Suppressor macrophage treated with lipopolysaccharide for 1 hour (primary cell): ENCODE results near the gene C17orf58.
"Not testable (repeated sequence)": the region's sequence is repeated elsewhere in the genome, so short reads cannot be mapped to it uniquely, and the experiment has no call there.

Experiments
- DNase-seq, 3 donors: peaks; one replicate each; pipeline ENCODE4 v3.0.0-alpha.2; 2020 to 2022

C17orf58 gene

GRCh38 chr17:67999291-67999911, 3.1 kb upstream of the C17orf58 start:
- no peak for DNase-seq

DNA sequence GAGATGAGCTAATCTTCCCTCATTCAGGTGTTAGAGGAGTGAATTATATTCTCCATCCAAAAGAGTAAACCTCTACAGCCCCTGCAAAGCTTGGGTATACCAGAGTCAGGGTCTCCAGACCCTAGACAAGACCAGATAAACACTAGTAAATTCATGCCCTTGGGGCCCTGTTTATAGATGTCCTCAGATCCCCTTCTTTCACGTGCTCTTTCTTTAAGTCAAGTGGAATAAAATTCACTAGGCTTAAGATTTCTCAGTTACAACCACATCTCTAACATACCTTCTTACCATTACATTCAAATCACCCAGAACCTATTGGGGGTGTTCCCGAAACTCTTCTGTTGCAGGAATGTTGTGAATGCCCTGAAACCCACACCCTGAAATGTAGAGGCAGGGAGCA, 2.2 kb upstream of the C17orf58 start:
- DNase-seq, result no peak

GRCh38 chr17:67995570-67996263, 552 bp downstream of the C17orf58 start:
- DNase-seq, result peak in 2 of 3 donors; percentile 18 to 52

DNA sequence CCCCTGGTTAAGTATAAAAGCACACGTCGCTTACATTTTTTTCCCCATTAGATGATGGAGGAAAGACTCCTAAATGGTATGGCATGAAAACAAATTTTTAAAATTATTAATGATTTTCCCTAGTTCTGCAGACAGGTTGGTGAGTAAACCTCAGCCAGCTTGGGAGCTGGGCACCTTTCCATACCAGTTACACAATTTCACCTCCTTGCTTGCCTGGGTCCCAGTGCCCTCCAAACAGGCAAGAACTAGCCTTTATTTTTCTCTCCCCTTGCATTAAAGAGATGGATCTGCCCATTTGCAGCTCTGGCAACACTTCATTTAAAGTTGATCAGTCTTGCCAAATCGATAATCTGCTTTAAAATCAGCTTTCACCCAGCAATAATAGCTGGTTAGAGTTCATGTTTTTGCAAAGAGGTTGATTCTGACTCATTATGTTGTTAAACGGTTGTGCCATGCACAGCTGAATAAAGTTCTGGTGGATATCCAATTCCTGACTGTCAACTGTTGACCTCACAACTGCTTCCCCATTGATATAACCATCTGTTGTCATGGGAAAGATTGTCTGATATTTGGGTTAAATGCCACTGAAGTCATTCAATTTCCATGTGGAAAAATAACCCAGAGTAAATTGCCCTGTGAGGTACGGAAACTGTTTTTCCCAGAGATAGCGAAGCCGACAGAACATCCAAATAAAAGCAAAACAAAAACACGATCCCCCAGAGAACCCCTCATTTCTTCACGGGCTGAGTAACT, 1.3 kb downstream of the C17orf58 start:
- peak; percentile 65 to 89 (median 67) for DNase-seq

DNA sequence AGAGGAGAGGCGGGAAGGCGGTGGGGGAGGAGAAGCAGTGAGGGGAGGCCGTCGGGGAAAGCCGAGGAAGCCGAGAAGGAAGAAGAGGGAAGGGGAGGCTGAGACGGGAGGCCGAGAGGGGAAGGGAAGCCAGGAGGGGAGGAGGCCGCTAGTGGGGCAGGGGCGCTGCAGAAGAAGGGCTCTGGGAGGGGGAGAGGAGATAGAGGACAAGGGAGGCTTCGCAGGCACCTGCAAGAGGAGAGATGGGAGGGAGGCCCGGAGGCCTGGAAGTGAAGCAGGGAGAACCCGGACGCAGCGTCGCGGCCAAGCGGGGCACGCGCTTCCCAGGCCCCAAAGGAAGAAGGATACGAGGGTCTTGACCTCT, 2.3 kb downstream of the C17orf58 start:
- DNase-seq, result no peak

GRCh38 chr17:67993153-67993997, 2.9 kb downstream of the C17orf58 start:
- peak; percentile 92 to 99 (median 96) for DNase-seq

DNA sequence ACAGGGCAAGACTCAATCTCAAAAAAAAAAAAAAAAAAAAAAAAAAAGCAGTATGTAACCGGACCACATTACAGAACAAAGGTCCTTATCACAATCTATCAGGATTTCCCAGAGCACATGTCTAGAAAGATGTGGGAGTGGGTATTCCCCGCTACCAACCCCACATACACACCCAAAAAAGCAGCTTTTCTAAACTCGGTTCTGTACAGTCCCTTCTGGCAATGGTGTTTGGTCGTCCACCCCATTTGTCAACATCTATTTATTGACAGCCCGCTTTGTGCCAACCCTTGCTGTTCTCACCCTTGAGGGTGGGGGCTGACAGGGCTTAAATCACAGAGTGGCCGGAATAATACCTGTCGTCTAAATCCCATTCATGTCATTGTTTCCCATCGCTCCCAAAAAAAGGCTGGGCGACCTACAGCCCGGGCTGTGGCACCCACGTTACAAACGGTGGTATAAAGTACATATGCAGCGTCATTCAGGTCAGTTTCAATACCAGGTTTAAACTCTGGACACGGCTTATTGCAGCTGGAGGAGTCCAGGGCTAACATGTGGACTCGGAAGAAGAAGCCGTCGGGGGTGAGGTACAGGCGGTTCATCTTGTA, 3.6 kb downstream of the C17orf58 start:
- peak; percentile 78 to 87 (median 80) for DNase-seq

DNA sequence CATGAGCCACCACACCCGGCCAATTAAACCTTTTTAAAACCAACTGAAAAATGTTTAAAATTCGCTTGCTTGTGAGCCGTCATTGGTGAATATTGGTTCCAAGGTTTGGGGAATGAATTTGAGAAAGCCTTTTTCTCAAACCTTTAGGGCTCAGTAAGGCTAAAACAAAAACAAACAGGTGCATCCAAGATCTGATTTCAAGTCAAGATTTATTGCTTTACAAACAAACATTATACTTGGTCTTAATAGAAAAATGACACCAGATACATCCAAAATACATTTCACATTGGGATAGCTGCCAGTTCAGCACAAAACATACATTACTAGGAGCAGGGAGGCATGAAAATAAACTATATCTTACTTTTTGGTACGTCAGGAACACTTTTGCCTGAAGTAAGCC, 5.4 kb downstream of the C17orf58 start:
- no peak for DNase-seq

DNA sequence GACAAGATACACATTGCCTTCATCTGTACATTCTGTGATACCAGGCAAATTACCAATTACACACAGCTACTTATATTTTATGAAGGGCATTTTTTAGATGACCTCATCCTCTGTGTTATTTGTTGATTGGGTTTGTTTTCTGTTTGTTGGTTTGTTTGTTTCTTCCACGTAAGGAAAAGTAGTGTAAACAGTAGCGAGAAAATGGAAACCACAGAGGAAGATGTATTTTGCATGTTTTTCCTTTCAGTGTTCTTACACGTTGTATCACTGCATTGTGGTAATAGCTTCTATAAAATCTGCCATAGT, 12.9 kb downstream of the C17orf58 start:
- DNase-seq, result no peak

DNA sequence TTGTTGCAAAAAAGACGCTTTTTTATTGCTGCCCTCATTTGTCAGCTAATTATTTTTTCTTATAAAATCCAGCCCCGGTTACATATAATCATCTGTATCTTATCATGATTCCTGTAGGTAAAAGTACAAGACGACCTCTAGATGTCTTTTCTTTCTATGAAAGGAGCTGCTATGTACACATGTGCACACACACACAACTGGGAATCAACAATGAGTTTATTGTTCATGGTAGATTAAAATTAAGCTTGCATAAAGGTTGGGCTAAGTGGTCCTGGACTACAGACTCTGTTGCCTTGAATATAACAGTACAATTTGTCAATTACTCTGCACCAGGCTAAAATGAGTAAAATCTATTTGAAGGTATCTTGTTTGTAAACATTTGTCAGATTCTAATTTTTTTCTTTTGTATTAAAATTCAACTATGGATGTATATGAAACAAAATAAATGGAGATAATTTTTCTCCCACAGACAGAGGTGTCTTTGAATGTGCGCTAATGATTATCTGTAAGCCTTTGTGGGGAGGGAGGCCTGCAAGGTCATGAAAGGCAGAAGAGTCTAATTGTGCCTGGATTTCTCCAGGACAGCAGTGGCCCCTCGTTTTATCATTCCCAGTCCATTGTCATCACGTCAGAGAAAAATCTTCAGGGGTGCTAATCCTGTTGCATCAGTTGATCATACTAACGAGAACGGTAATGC, 13.4 kb downstream of the C17orf58 start:
- no peak for DNase-seq

- no peak for DNase-seq
Observed at GRCh38 chr17:67982034-67982640, 14.1 kb downstream of the C17orf58 start.

DNA sequence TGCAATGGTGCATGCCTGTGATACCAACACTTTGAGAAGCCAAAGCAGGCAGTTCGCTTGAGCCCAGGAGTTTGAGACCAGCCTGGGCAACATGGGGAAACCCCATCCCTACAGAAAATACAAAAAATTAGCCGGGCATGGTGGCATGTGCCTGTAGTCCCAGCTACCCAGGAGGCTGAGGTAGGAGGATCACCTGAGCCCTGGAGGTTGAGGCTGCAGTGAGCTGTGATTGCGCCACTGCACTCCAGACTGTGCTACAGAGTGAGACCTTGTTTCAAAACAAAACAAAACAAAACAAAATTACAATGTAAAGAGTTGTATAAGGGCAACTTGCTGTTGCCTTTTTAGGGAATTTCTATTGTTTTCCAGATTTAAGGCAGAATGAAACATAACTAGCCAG, 15.4 kb downstream of the C17orf58 start:
- not testable (repeated sequence) for DNase-seq

DNA sequence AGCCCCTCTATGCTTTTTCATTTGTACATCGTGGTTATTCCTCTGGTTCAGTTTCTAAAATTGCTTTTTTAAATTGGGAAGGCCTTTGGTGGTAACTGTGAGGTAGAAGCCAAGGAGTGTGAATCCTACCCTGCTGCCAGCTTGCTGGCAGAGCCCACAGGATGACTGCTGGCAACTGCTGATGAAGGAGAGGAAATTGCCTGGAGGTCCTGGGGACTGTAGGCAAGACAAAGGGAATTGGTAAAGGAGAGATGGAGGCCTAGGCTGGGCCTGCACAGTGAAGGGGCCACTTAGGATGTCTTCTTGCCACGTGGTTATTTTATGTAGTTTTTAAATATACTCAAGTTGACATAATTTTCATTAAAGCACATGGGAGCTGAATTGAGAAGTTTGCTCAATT, 15.8 kb downstream of the C17orf58 start:
- DNase-seq, result no peak

- not testable (repeated sequence) for DNase-seq
Observed at GRCh38 chr17:67976306-67976705, 20.0 kb downstream of the C17orf58 start.

DNA sequence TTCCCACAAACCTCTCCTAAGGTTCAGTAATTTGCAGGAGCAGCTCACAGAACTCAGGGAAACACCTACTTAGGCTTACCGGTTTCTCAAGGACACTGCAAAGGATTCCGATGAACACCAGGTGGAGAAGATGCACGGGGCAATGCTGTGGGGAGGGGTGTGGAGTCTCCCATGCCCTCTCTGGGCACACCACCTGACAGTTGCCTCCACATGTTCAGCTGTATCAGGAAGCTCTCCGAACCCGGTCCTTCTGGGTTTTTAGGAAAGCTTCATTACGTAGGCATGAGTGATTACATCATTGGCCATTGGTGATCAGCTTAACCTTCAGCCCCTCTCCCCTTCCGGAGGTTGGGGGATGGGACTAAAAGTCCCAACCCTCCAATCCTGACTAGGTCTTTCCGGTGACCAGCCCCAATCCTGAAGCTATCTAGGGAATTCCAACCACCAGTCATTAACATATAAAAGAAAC, 21.6 kb downstream of the C17orf58 start:
- no peak for DNase-seq

- DNase-seq, result no peak
Observed at GRCh38 chr17:67974185-67974584, 22.1 kb downstream of the C17orf58 start.

DNA sequence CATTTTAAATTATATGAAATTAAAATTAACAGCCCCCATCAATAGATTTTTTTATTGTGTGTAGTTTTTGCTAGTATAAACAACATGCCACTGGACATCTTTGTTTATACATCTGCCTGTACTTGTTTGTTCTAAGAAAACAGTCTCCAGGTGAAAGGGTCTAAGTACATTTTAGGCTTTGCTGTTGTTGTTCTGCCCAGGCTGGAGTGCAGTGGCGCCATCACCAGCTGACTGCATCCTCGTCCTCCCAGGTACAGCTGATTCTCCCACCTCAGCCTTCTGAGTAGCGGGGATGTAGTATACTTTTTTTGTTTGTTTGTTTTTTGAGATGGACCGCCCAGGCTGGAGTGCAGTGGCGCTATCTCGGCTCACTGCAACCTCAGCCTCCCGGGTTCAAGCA, 25.5 kb downstream of the C17orf58 start:
- no peak for DNase-seq

GRCh38 chr17:67963145-67963572, 33.1 kb downstream of the C17orf58 start:
- DNase-seq, result peak; percentile 76 to 79 (median 76)

DNA sequence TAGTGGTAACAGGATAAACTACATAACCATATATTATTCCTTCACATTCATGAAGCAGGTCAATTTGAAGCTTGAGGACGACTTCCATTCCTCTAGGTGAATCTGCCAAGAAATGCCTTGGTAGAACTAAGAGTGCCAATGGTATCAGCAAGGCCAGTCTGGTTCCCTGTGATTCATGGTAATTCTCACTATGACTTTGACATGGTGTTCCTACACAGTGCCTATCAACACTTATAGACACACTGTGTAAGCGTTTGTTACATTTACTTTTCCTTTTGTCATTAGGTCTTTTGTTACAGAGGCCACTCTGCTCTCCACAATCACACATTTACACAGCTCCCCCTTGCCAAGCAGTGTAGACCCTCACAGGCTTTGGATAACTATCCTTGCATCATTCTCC, 34.1 kb downstream of the C17orf58 start:
- not testable (repeated sequence) for DNase-seq

DNA sequence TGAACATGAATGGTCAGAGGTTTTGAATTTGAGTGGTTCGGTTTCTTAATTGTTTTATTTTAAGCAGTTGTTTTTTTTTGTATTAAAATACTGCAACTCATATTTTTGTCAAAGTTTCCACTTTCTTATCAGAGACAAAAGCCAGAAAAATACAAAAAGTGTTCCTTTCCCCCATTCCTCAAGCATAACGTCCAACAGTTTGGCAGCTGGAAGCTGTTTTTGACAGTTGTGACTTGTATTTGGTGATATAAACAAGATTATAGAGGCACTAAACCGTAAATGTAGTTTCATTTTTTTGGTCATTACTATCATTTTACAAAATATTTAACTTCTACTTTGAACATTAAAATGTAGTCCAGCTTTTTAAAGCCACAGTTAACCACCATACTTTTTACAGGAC, 36.0 kb downstream of the C17orf58 start:
- DNase-seq, result not testable (repeated sequence)

DNA sequence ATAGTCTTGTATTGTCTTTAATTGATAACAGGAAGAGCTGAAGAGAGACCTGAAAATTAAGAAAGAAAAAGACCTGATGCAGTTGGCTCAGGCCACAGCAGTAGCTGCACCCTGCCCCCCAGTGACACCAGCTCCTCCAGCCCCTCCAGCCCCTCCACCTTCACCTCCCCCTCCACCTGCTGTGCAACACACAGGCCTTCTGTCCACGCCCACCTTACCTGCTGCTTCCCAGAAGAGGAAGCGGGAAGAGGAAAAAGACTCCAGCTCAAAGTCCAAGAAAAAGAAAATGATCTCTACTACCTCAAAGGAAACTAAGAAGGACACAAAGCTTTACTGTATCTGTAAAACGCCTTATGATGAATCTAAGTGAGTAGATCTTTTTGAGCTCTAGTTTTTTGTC, 36.8 kb downstream of the C17orf58 start:
- DNase-seq, result no peak

- DNase-seq, result no peak
Observed at GRCh38 chr17:67950945-67951344, 45.3 kb downstream of the C17orf58 start.
